ENCODE measurements around the gene RRBP1. TPM values are rescaled to one million over a fixed set of nuclear protein-coding genes. Genes with fewer than 3 reads are reported as not detected.

The RRBP1 gene
- total RNA-seq, 8 experiments from 2014 or later: 12.2 to 94.0 (median 31.2) TPM

GRCh38 chr20:17624551-17625245 lies 57.3 kb downstream of the RRBP1 start:
- no peak overlapping the region for H3K4me3 ChIP-seq

DNA sequence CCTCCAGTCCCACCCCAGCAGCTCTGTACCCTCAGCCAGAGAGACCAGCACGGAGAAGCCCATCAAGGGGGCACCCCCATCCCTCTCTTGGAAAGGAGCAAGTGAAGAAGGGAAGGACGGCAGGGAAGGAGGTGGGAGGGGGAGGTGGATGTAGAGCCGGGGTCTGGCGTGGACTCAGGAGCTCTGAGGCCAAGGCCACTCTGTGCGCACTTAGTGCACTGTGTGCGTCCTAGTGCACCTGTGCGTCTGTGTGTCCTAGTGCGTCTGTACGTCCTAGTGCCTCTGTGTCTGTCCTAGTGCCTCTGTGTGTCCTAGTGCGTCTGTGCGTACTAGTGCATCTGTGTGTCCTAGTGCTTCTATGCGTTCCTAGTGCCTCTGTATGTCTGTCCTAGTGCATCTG lies 58.0 kb downstream of the RRBP1 start:
- Histone ChIP-seq H3K4me3 (no peak overlapping the region), H3K4me1 (replicated peaks in 1 of 2) (no peaks in the 10 kb centered on the region), H3K27ac (no peak overlapping the region)
- in situ Hi-C loops (cut with MboI; ENCODE audit: low pct_unique_long_range_greater_than_20kb in 2 of 9, low sequenced_read_pairs in 9 of 9, unreplicated experiment in 9 of 9): no loop called here
- ATAC-seq (replicated peaks in 6 of 8): no peak
- WGBS, 10 experiments: 83 to 100% (median 100%) methylated on average over 1 to 7 of the region's 12 CpGs; no CpG with 5 or more reads in 3 of the 10 experiments

More at GRCh38 chr20:17624551-17625245, 57.3 kb downstream of the RRBP1 start:
- Histone ChIP-seq H3K4me1 (replicated peaks in 1 of 2) (no peaks in the 10 kb centered on the region), H3K27ac (no peak overlapping the region)
- 72 to 97% (median 93%) methylated on average over 4 to 6 of the region's 15 CpGs; no CpG with 5 or more reads in 7 of the 10 experiments for WGBS, 10 experiments
- in situ Hi-C loops (cut with MboI; ENCODE audit: low pct_unique_long_range_greater_than_20kb in 2 of 9, low sequenced_read_pairs in 9 of 9, unreplicated experiment in 9 of 9): no loop called here
- ATAC-seq (replicated peaks in 6 of 8): no peak

- no peak overlapping the region for H3K4me3 ChIP-seq
- ATAC-seq (replicated peaks in 6 of 8): no peak
- no peak overlapping the region for H3K27ac ChIP-seq
- H3K4me1 ChIP-seq (replicated peaks in 1 of 2): no peaks in the 10 kb centered on the region
- in situ Hi-C loops (cut with MboI; ENCODE audit: low pct_unique_long_range_greater_than_20kb in 2 of 9, low sequenced_read_pairs in 9 of 9, unreplicated experiment in 9 of 9): no loop called here
- WGBS, 10 experiments: 40 to 100% (median 86%) methylated on average over 1 to 7 of the region's 9 CpGs; no CpG with 5 or more reads in 3 of the 10 experiments
Observed at GRCh38 chr20:17622851-17623508, 59.1 kb downstream of the RRBP1 start.

DNA sequence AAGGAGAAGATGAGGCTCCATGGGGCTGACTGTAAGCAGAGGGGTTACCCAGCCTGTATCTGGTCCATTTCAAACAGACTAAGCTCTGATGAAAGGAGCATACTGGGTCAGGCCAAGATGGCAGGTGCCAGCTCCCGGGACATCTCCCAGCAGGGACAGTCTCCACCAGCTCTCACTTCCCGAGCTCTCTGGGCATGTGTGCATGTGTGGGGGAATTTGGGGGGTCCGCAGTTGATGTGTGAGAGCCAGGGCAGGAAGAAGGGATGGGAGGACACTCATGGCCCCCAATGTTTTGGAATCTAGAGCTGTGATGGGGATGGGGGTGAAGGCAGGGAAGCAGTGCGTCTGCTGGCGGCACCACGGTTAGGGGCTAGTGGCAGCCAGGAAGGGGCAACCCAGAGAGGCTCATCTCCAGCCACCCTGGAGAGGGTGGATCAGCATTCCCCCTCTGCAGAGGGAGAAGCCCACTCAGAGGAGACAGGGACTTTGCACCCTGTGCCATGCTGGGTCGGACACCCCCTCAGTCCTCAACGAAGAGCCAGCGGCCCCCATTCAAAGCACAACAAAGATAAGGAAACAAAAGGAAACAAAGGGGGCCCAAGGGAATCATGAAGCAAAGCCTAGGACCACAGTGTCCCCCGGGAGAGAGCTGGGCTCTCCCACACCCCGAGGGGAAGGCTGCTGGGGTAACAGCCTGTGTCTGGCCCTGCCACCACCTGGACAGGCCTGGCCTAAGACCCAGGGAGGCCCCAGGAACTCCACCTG lies 59.8 kb downstream of the RRBP1 start:
- in situ Hi-C loops (cut with MboI; ENCODE audit: low pct_unique_long_range_greater_than_20kb in 2 of 9, low sequenced_read_pairs in 9 of 9, unreplicated experiment in 9 of 9): no loop called here
- Histone ChIP-seq H3K4me1 (replicated peaks in 1 of 2) (no peaks in the 10 kb centered on the region), H3K4me3 (no peak overlapping the region), H3K27ac (no peak overlapping the region)
- WGBS, 10 experiments: 80 to 100% (median 94%) methylated on average over 1 to 5 of the region's 11 CpGs; no CpG with 5 or more reads in 5 of the 10 experiments
- no peak for ATAC-seq (replicated peaks in 6 of 8)

- WGBS, 10 experiments: 96 to 100% (median 100%) methylated on average over 1 to 9 of the region's 24 CpGs; no CpG with 5 or more reads in 6 of the 10 experiments
- Histone ChIP-seq H3K4me3 (no peak overlapping the region), H3K4me1 (replicated peaks in 1 of 2) (no peaks in the 10 kb centered on the region), H3K27ac (no peak overlapping the region)
- in situ Hi-C loops (cut with MboI; ENCODE audit: low pct_unique_long_range_greater_than_20kb in 2 of 9, low sequenced_read_pairs in 9 of 9, unreplicated experiment in 9 of 9): no loop called here
- ATAC-seq (replicated peaks in 6 of 8): no peak
Observed at GRCh38 chr20:17621229-17621968, 60.6 kb downstream of the RRBP1 start.

- in situ Hi-C loops (cut with MboI; ENCODE audit: low pct_unique_long_range_greater_than_20kb in 2 of 9, low sequenced_read_pairs in 9 of 9, unreplicated experiment in 9 of 9): no loop called here
- 60 to 100% (median 97%) methylated on average over 1 to 8 of the region's 33 CpGs; no CpG with 5 or more reads in 2 of the 10 experiments for WGBS, 10 experiments
- no peak for ATAC-seq (replicated peaks in 6 of 8)
- Histone ChIP-seq H3K27ac (no peak overlapping the region), H3K4me1 (replicated peaks in 1 of 2) (no peaks in the 10 kb centered on the region), H3K4me3 (no peak overlapping the region)
Observed at GRCh38 chr20:17620371-17621228, 61.4 kb downstream of the RRBP1 start.

GRCh38 chr20:17619351-17620093 lies 62.5 kb downstream of the RRBP1 start:
- Histone ChIP-seq H3K4me1 (replicated peaks in 1 of 2) (no peaks in the 10 kb centered on the region), H3K4me3 (no peak overlapping the region), H3K27ac (no peak overlapping the region)
- 60 to 100% (median 91%) methylated on average over 1 to 7 of the region's 29 CpGs; no CpG with 5 or more reads in 2 of the 10 experiments for WGBS, 10 experiments
- in situ Hi-C loops (cut with MboI; ENCODE audit: low pct_unique_long_range_greater_than_20kb in 2 of 9, low sequenced_read_pairs in 9 of 9, unreplicated experiment in 9 of 9): no loop called here
- ATAC-seq (replicated peaks in 6 of 8): no peak

- no peak overlapping the region for H3K4me3 ChIP-seq
- ATAC-seq (replicated peaks in 6 of 8): no peak
- WGBS, 10 experiments: 98 to 100% (median 100%) methylated on average over 1 to 8 of the region's 10 CpGs; no CpG with 5 or more reads in 3 of the 10 experiments
- in situ Hi-C loops (cut with MboI; ENCODE audit: low pct_unique_long_range_greater_than_20kb in 2 of 9, low sequenced_read_pairs in 9 of 9, unreplicated experiment in 9 of 9): no loop called here
- no peaks in the 10 kb centered on the region for H3K4me1 ChIP-seq (replicated peaks in 1 of 2)
- H3K27ac ChIP-seq: no peak overlapping the region
Observed at GRCh38 chr20:17618673-17619013, 63.4 kb downstream of the RRBP1 start.

GRCh38 chr20:17617868-17618672 lies 64.0 kb downstream of the RRBP1 start:
- in situ Hi-C loops (cut with MboI; ENCODE audit: low pct_unique_long_range_greater_than_20kb in 2 of 9, low sequenced_read_pairs in 9 of 9, unreplicated experiment in 9 of 9): no loop called here
- H3K27ac ChIP-seq: no peak overlapping the region
- H3K4me3 ChIP-seq: no peak overlapping the region
- 89 to 100% (median 92%) methylated on average over 1 to 12 of the region's 20 CpGs; no CpG with 5 or more reads in 4 of the 10 experiments for WGBS, 10 experiments
- no peak for ATAC-seq (replicated peaks in 6 of 8)
- no peaks in the 10 kb centered on the region for H3K4me1 ChIP-seq (replicated peaks in 1 of 2)

- Histone ChIP-seq H3K27ac (no peak overlapping the region), H3K4me3 (no peak overlapping the region), H3K4me1 (replicated peaks in 1 of 2) (no peaks in the 10 kb centered on the region)
- in situ Hi-C loops (cut with MboI; ENCODE audit: low pct_unique_long_range_greater_than_20kb in 2 of 9, low sequenced_read_pairs in 9 of 9, unreplicated experiment in 9 of 9): no loop called here
- peak in 6 of 8 experiments; percentile 25 to 51 (median 46) for ATAC-seq (replicated peaks in 6 of 8)
- WGBS, 10 experiments: 73 to 100% (median 97%) methylated on average over 4 to 6 of the region's 15 CpGs; no CpG with 5 or more reads in 7 of the 10 experiments
Observed at GRCh38 chr20:17617212-17617867, 64.7 kb downstream of the RRBP1 start.

Data from motor neuron (in vitro differentiated cells).